IMR-90 (cell line): ENCODE data around the gene DNAJC4. TPM values are rescaled to one million over a fixed set of nuclear protein-coding genes. Genes with fewer than 3 reads are reported as not detected.

Source experiments
- ATAC-seq: fragments of 200-7000 bp; cut with Tn5 transposase; 2 replicates; pipeline ENCODE4 v1.9.1; 2020; ENCODE audit warnings: low read depth, mild to moderate bottlenecking, moderate library complexity
- BruUV-seq: library from RNA; stranded (reverse); fragments of 400-500 nt; replicated peaks from 2 replicates; lab custom pipeline; 2021; lab: Mats Ljungman, UMichigan
- CTCF ChIA-PET: fragments of 300-600 bp; formaldehyde crosslinking; extraction: SDS; loops from one replicate; lab custom pipeline; 2021; ENCODE audit warnings: antibody characterized with exemption; lab: Yijun Ruan, JAX
- POLR2A ChIA-PET: fragments of 300-600 bp; sonication (Branson Sonifier 250); formaldehyde crosslinking; loops from one replicate; lab custom pipeline; 2022; ENCODE audit warnings: antibody characterized with exemption; ENCODE audit not compliant: unreplicated experiment; lab: Charles Lee
- DNase-seq: peaks from one replicate; pipeline ENCODE4 v3.0.0; 2013
- H2AFZ ChIP-seq: replicated peaks from 2 replicates; pipeline ENCODE3; 2013; ENCODE audit warnings: low read length, mild to moderate bottlenecking; ENCODE audit not compliant: poor library complexity
- H2AK5ac ChIP-seq: 2 replicates; pipeline ENCODE4 v1.6.1; 2013; ENCODE audit warnings: low read depth, low read length, inconsistent platforms
- H2AK9ac ChIP-seq: replicated peaks from 2 replicates; pipeline ENCODE3; 2013; ENCODE audit warnings: mild to moderate bottlenecking, low read depth, low read length, moderate library complexity; ENCODE audit not compliant: poor library complexity
- H2BK120ac ChIP-seq: 2 replicates; pipeline ENCODE4 v1.6.1; 2013; ENCODE audit warnings: low read depth, low read length, inconsistent platforms
- H2BK15ac ChIP-seq: 3 replicates; pipeline ENCODE4 v1.6.1; 2013; ENCODE audit warnings: low read depth, low read length, inconsistent platforms
- H2BK20ac ChIP-seq: 2 replicates; pipeline ENCODE4 v1.6.1; 2013; ENCODE audit warnings: low read depth, mild to moderate bottlenecking, inconsistent platforms, low read length, moderate library complexity
- H2BK5ac ChIP-seq: 2 replicates; pipeline ENCODE4 v1.6.1; 2013; ENCODE audit warnings: mild to moderate bottlenecking, low read depth, low read length, inconsistent platforms; ENCODE audit not compliant: poor library complexity, severe bottlenecking
- H3K14ac ChIP-seq: replicated peaks from 2 replicates; pipeline ENCODE4 v1.6.1; 2013; ENCODE audit warnings: low read depth, low read length, inconsistent platforms
- H3K18ac ChIP-seq: 2 replicates; pipeline ENCODE4 v1.6.1; 2013; ENCODE audit warnings: low read depth, low read length, control low read depth
- H3K23ac ChIP-seq: 2 replicates; pipeline ENCODE4 v1.6.1; 2013; ENCODE audit warnings: low read depth, low read length, inconsistent platforms
- H3K27ac ChIP-seq: 2 replicates; pipeline ENCODE4 v1.5.1; 2013; ENCODE audit warnings: mild to moderate bottlenecking, control low read depth, low read length; ENCODE audit not compliant: insufficient read depth
- H3K27me3 ChIP-seq: 2 replicates; pipeline ENCODE4 v1.6.1; 2013; ENCODE audit warnings: low read length; ENCODE audit not compliant: control insufficient read depth, insufficient read depth
- H3K36me3 ChIP-seq: 2 replicates; pipeline ENCODE4 v1.6.1; 2013; ENCODE audit warnings: low read length, mixed read lengths; ENCODE audit not compliant: control insufficient read depth, insufficient read depth
- H3K4ac ChIP-seq: 2 replicates; pipeline ENCODE4 v1.6.1; 2013; ENCODE audit warnings: low read depth, low read length, inconsistent platforms
- H3K4me1 ChIP-seq: 2 replicates; pipeline ENCODE4 v1.6.1; 2013; ENCODE audit warnings: low read length, mixed read lengths; ENCODE audit not compliant: control insufficient read depth, insufficient read depth
- H3K4me2 ChIP-seq: 2 replicates; pipeline ENCODE4 v1.6.1; 2013; ENCODE audit warnings: low read depth, mild to moderate bottlenecking, control low read depth, low read length, moderate library complexity
- H3K4me3 ChIP-seq: 2 replicates; pipeline ENCODE4 v1.5.1; 2013; ENCODE audit warnings: low read depth, mild to moderate bottlenecking, control low read depth, low read length, moderate library complexity; ENCODE audit not compliant: insufficient read depth
- H3K56ac ChIP-seq: 2 replicates; pipeline ENCODE4 v1.6.1; 2013; ENCODE audit warnings: low read length, inconsistent platforms; ENCODE audit not compliant: insufficient read depth; ENCODE audit errors: extremely low read depth
- H3K79me1 ChIP-seq, 2 experiments: 2 replicates each; pipeline ENCODE4 v1.6.1; 2013; ENCODE audit warnings: low read length in 2 of 2, inconsistent platforms in 1 of 2, low read depth in 1 of 2
- H3K9ac ChIP-seq: 2 replicates; pipeline ENCODE4 v1.6.1; 2013; ENCODE audit warnings: low read depth, low read length, control low read depth
- H3K9me1 ChIP-seq: 2 replicates; pipeline ENCODE4 v1.6.1; 2013; ENCODE audit warnings: low read length, inconsistent platforms; ENCODE audit not compliant: insufficient read depth
- H3K9me3 ChIP-seq: 2 replicates; pipeline ENCODE4 v1.6.1; 2013; ENCODE audit warnings: low read length; ENCODE audit not compliant: control insufficient read depth, insufficient read depth
- H4K20me1 ChIP-seq: 2 replicates; pipeline ENCODE4 v1.6.1; 2013; ENCODE audit warnings: low read length, inconsistent platforms; ENCODE audit not compliant: insufficient read depth
- H4K5ac ChIP-seq: 2 replicates; pipeline ENCODE4 v1.6.1; 2013; ENCODE audit warnings: mild to moderate bottlenecking, low read depth, low read length, control low read depth
- H4K8ac ChIP-seq, 2 experiments: 2 replicates each; pipeline ENCODE4 v1.6.1; 2013; ENCODE audit warnings: low read depth in 2 of 2, low read length in 2 of 2, control low read depth in 1 of 2, inconsistent platforms in 1 of 2
- H4K91ac ChIP-seq: 2 replicates; pipeline ENCODE4 v1.6.1; 2013; ENCODE audit warnings: low read depth, low read length, inconsistent platforms; ENCODE audit not compliant: insufficient read depth
- CEBPB ChIP-seq: IDR thresholded peaks from 2 replicates; pipeline ENCODE4 v1.6.1; 2012; ENCODE audit warnings: low read depth, low read length, improper control_type of control experiment
- CHD1 ChIP-seq: IDR thresholded peaks from 2 replicates; pipeline ENCODE4 v1.6.1; 2012; ENCODE audit warnings: low read depth, low read length, improper control_type of control experiment
- CTCF ChIP-seq: conservative IDR thresholded peaks from 2 replicates; pipeline ENCODE4 v1.5.1; 2012; ENCODE audit warnings: mild to moderate bottlenecking, low read depth, low read length, improper control_type of control experiment
- MAFK ChIP-seq: IDR thresholded peaks from 2 replicates; pipeline ENCODE4 v1.6.1; 2012; ENCODE audit warnings: low read depth, low read length, improper control_type of control experiment
- MAZ ChIP-seq: IDR thresholded peaks from 2 replicates; pipeline ENCODE4 v1.6.1; 2012; ENCODE audit warnings: low read depth, mild to moderate bottlenecking, low read length, improper control_type of control experiment, moderate library complexity, borderline replicate concordance
- NFE2L2 ChIP-seq: fragments of 150-350 bp; IDR thresholded peaks from 2 replicates; pipeline ENCODE4 v1.6.1; 2016; ENCODE audit warnings: low read depth, mild to moderate bottlenecking, low read length
- RCOR1 ChIP-seq: IDR thresholded peaks from 2 replicates; pipeline ENCODE4 v1.6.1; 2012; ENCODE audit warnings: mild to moderate bottlenecking, low read length, improper control_type of control experiment; ENCODE audit not compliant: insufficient replicate concordance
- WGBS, 2 experiments: methylation state at CpG; one replicate each; pipeline versions ENCODE4 v1.1.5 to v1.1.7; 2013; ENCODE audit warnings: missing lambda C conversion rate in 2 of 2; ENCODE audit not compliant: insufficient read length in 1 of 2; ENCODE audit errors: extremely low coverage in 2 of 2; 5-methylcytosine and 5-hydroxymethylcytosine counted together
- dilution Hi-C: fragments of 300-500 bp; cut with HindIII; formaldehyde crosslinking; loops from one replicate; pipeline ENCODE4 v1.14.3; 2018; ENCODE audit warnings: low sequenced_read_pairs; ENCODE audit not compliant: unreplicated experiment
- in situ Hi-C: fragments of 300-500 bp; cut with MboI; formaldehyde crosslinking; loops from 3 replicates; pipeline ENCODE4 v1.14.3; 2019; ENCODE audit warnings: low sequenced_read_pairs, inconsistent platforms, mixed read lengths
- intact Hi-C: fragments of 100-400 bp; cut with micrococcal nuclease; formaldehyde crosslinking; loops from 2 replicates; pipeline ENCODE4 v1.10.0; 2022
- polyA plus RNA-seq, 3 experiments: library from polyadenylated mRNA; depleted of rRNA; stranded (reverse); fragments of >200 nt; gene quantifications; 2 replicates each; pipeline ENCODE4 v1.2.3, GENCODE V29; 2012; ENCODE audit warnings: low replicate concordance in 1 of 3
- total RNA-seq: library from RNA; depleted of rRNA; stranded (reverse); fragments of >200 nt; gene quantifications from 2 replicates; pipeline ENCODE4 v1.2.3, GENCODE V29; 2012

The DNAJC4 gene
- total and polyA plus RNA-seq, 2 of the 4 experiments (the other 2 are of a cell fraction) = 2.2 to 22.8 TPM

- H2BK120ac ChIP-seq = no peak overlapping the region
- no peak overlapping the region for H3K23ac ChIP-seq
- dilution Hi-C loops = no loop called here
- no peak overlapping the region for H2BK5ac ChIP-seq
- H2AK5ac ChIP-seq = no peak overlapping the region
- H2BK15ac ChIP-seq = no peak overlapping the region
- H3K4ac ChIP-seq = no peak overlapping the region
- no peak for DNase-seq
- H3K27ac ChIP-seq = no peak overlapping the region
- H3K4me1 ChIP-seq = peaks cover 13% of the 10 kb centered on the region
- no peak overlapping the region for H3K56ac ChIP-seq
- no peak overlapping the region for H2AFZ ChIP-seq
- H2BK20ac ChIP-seq = no peak overlapping the region
- H4K91ac ChIP-seq = no peak overlapping the region
- H3K14ac ChIP-seq = no peak overlapping the region
- H4K8ac ChIP-seq = no peak overlapping the region
- TF ChIP-seq CEBPB (no peak), MAZ (no peak), NFE2L2 (no peak), CHD1 (no peak), CTCF (no peak), RCOR1 (no peak), MAFK (no peak)
- H4K5ac ChIP-seq = no peak overlapping the region
- no peaks in the 10 kb centered on the region for H3K27me3 ChIP-seq
- peaks cover 18 to 40% of the 10 kb centered on the region in 2 experiments; a peak in 3 of 4 replicates for H3K79me1 ChIP-seq
- H2AK9ac ChIP-seq = peak overlapping the region; percentile 9
- no peak for ATAC-seq
- no CpG with 5 or more reads among the region's 5 CpGs for WGBS, 2 experiments
- no peak overlapping the region for H3K4me2 ChIP-seq
- ChIA-PET CTCF (no interaction called here), POLR2A (no interaction called here)
- in situ Hi-C loops = no loop called here
- peaks cover 26% of the 10 kb centered on the region for H4K20me1 ChIP-seq
- no TSS peak for BruUV-seq
- no peak overlapping the region for H3K4me3 ChIP-seq
- no peak overlapping the region for H3K9ac ChIP-seq
- intact Hi-C loops = no loop called here
- H3K18ac ChIP-seq = no peak overlapping the region
- H3K36me3 ChIP-seq = peaks cover 12% of the 10 kb centered on the region
- no peaks in the 10 kb centered on the region for H3K9me3 ChIP-seq
- peaks cover 14% of the 10 kb centered on the region for H3K9me1 ChIP-seq
Observed at GRCh38 chr11:64244107-64244506, 13.8 kb downstream of the DNAJC4 start.
